H1 (cell line): ENCODE results near the gene F7. TPM values are rescaled to one million over a fixed set of nuclear protein-coding genes. Genes with fewer than 3 reads are reported as not detected.

Source experiments
- CTCF ChIA-PET: fragments of 300-600 bp; sonication (Branson Sonifier 250); formaldehyde crosslinking; loops from one replicate; lab custom pipeline; 2021; ENCODE audit not compliant: partially characterized antibody; lab: Charles Lee
- POLR2A ChIA-PET: fragments of 300-600 bp; sonication (Branson Sonifier 250); formaldehyde crosslinking; loops from one replicate; lab custom pipeline; 2021; ENCODE audit warnings: inconsistent platforms; ENCODE audit not compliant: partially characterized antibody; lab: Charles Lee
- DNase-seq, 2 experiments: peaks; one replicate each; pipeline versions ENCODE4 v3.0.0 to v3.0.0-alpha.2; 2010 to 2022; ENCODE audit warnings: low spot score in 2 of 2, low read depth in 1 of 2, mixed read lengths in 1 of 2
- FAIRE-seq: peaks from 2 replicates; lab custom pipeline; 2011; peaks lifted over from hg19 to GRCh38; lab: Jason Lieb, UNC
- H2AFZ ChIP-seq: 2 replicates; pipeline ENCODE4 v1.8.1; 2012; ENCODE audit warnings: low read length, inconsistent platforms
- H2AK5ac ChIP-seq: 2 replicates; pipeline ENCODE4 v1.6.1; 2013; ENCODE audit warnings: low read depth, low read length
- H2BK120ac ChIP-seq: replicated peaks from 2 replicates; pipeline ENCODE3; 2013; ENCODE audit warnings: low read depth, low read length, inconsistent platforms
- H2BK12ac ChIP-seq: 2 replicates; pipeline ENCODE4 v1.6.1; 2013; ENCODE audit warnings: low read depth, low read length
- H2BK15ac ChIP-seq: 2 replicates; pipeline ENCODE4 v1.6.1; 2013; ENCODE audit warnings: low read length
- H2BK20ac ChIP-seq: 2 replicates; pipeline ENCODE4 v1.6.1; 2013; ENCODE audit warnings: low read length
- H2BK5ac ChIP-seq: 2 replicates; pipeline ENCODE4 v1.6.1; 2013; ENCODE audit warnings: low read depth, low read length
- H3K14ac ChIP-seq: 2 replicates; pipeline ENCODE4 v1.6.1; 2013; ENCODE audit warnings: inconsistent platforms; ENCODE audit not compliant: insufficient read length
- H3K18ac ChIP-seq: 2 replicates; pipeline ENCODE4 v1.6.1; 2013; ENCODE audit warnings: low read length; ENCODE audit errors: extremely low read depth
- H3K23ac ChIP-seq: 2 replicates; pipeline ENCODE4 v1.6.1; 2013; ENCODE audit warnings: inconsistent platforms; ENCODE audit not compliant: insufficient read length
- H3K23me2 ChIP-seq: 2 replicates; pipeline ENCODE4 v1.6.1; 2013; ENCODE audit warnings: low read depth, low read length
- H3K27ac ChIP-seq: 2 replicates; pipeline ENCODE4 v1.6.1; 2011; ENCODE audit warnings: low read depth, low read length, inconsistent platforms
- H3K27me3 ChIP-seq, 4 experiments: replicated peaks in 1 of 4; 1 replicate in 1 of 4; 2 replicates in 3 of 4; pipeline versions ENCODE4 v1.6.1 to v1.8.1; 2011 to 2013; ENCODE audit warnings: low read length in 3 of 4, mild to moderate bottlenecking in 3 of 4, inconsistent platforms in 2 of 4, mixed read lengths in 2 of 4, moderate library complexity in 1 of 4; ENCODE audit not compliant: control insufficient read depth in 3 of 4, insufficient read depth in 3 of 4; ENCODE audit errors: extremely low read depth in 1 of 4
- H3K36me3 ChIP-seq, 4 experiments: 2 replicates each; pipeline versions ENCODE4 v1.6.1 to v1.8.1; 2011 to 2013; ENCODE audit warnings: mild to moderate bottlenecking in 4 of 4, low read length in 3 of 4, moderate library complexity in 2 of 4, control low read depth in 1 of 4, inconsistent platforms in 1 of 4; ENCODE audit not compliant: insufficient read depth in 4 of 4, control insufficient read depth in 2 of 4
- H3K4ac ChIP-seq: replicated peaks from 2 replicates; pipeline ENCODE3; 2013; ENCODE audit warnings: low read length, low read depth, mixed read lengths, inconsistent platforms; ENCODE audit not compliant: insufficient read length
- H3K4me1 ChIP-seq, 4 experiments: replicated peaks in 1 of 4; 1 replicate in 1 of 4; 2 replicates in 3 of 4; pipeline versions ENCODE4 v1.6.1 to v1.8.1; 2011 to 2013; ENCODE audit warnings: low read length in 3 of 4, inconsistent platforms in 2 of 4, mixed read lengths in 1 of 4; ENCODE audit not compliant: insufficient read depth in 4 of 4, control insufficient read depth in 3 of 4
- H3K4me2 ChIP-seq, 2 experiments: 2 replicates each; pipeline versions ENCODE4 v1.6.1 to v1.8.1; 2011 to 2013; ENCODE audit warnings: low read depth in 2 of 2, low read length in 2 of 2, control low read depth in 1 of 2, inconsistent platforms in 1 of 2, mild to moderate bottlenecking in 1 of 2; ENCODE audit not compliant: insufficient read depth in 1 of 2
- H3K4me3 ChIP-seq, 4 experiments: fragments of 200-600, 300-600 bp in 1 of 4; sonication (generic), shearing (Covaris generic), sonication (Bioruptor Twin) in 1 of 4; 2 replicates each; pipeline versions ENCODE4 v1.5.1 to v1.8.1; 2011 to 2016; ENCODE audit warnings: low read length in 4 of 4, low read depth in 3 of 4, control low read depth in 2 of 4, inconsistent platforms in 2 of 4, mild to moderate bottlenecking in 2 of 4, mixed read lengths in 1 of 4, moderate library complexity in 1 of 4; ENCODE audit not compliant: insufficient read depth in 2 of 4; ENCODE audit errors: extremely low read depth in 1 of 4
- H3K56ac ChIP-seq: replicated peaks from 2 replicates; pipeline ENCODE3; 2013; ENCODE audit warnings: low read depth, mild to moderate bottlenecking, mixed read lengths, low read length, inconsistent platforms; ENCODE audit not compliant: insufficient read length
- H3K79me1 ChIP-seq: 2 replicates; pipeline ENCODE4 v1.6.1; 2013; ENCODE audit warnings: low read depth, low read length, control low read depth
- H3K79me2 ChIP-seq, 2 experiments: 2 replicates each; pipeline versions ENCODE4 v1.6.1 to v1.8.1; 2012 to 2013; ENCODE audit warnings: low read length in 2 of 2, mild to moderate bottlenecking in 2 of 2, inconsistent platforms in 1 of 2; ENCODE audit not compliant: insufficient read depth in 2 of 2, control insufficient read depth in 1 of 2
- H3K9ac ChIP-seq, 4 experiments: replicated peaks in 1 of 4; 1 replicate in 1 of 4; 2 replicates in 3 of 4; pipeline versions ENCODE4 v1.6.1 to v1.8.1; 2011 to 2013; ENCODE audit warnings: low read depth in 3 of 4, low read length in 3 of 4, control low read depth in 2 of 4, mild to moderate bottlenecking in 2 of 4, moderate library complexity in 2 of 4, inconsistent platforms in 1 of 4; ENCODE audit errors: extremely low read depth in 1 of 4
- H3K9me3 ChIP-seq, 2 experiments: 2 replicates each; pipeline versions ENCODE4 v1.6.1 to v1.8.1; 2012 to 2013; ENCODE audit warnings: mild to moderate bottlenecking in 2 of 2, moderate library complexity in 2 of 2, control low read depth in 1 of 2, inconsistent platforms in 1 of 2, low read depth in 1 of 2, low read length in 1 of 2, mixed read lengths in 1 of 2; ENCODE audit not compliant: insufficient read depth in 2 of 2
- H4K20me1 ChIP-seq, 2 experiments: replicated peaks in 1 of 2; 2 replicates each; pipeline versions ENCODE3 to v1.8.1; 2011 to 2013; ENCODE audit warnings: inconsistent platforms in 2 of 2, low read length in 2 of 2, mild to moderate bottlenecking in 1 of 2; ENCODE audit not compliant: insufficient read depth in 2 of 2, control insufficient read depth in 1 of 2
- H4K5ac ChIP-seq: 2 replicates; pipeline ENCODE4 v1.6.1; 2013; ENCODE audit warnings: low read length, low read depth, mixed read lengths, inconsistent platforms; ENCODE audit not compliant: insufficient read length
- H4K8ac ChIP-seq: 2 replicates; pipeline ENCODE4 v1.8.0; 2013; ENCODE audit warnings: mild to moderate bottlenecking, moderate library complexity, low read length, inconsistent platforms; ENCODE audit not compliant: insufficient read depth; ENCODE audit errors: extremely low read depth
- H4K91ac ChIP-seq: replicated peaks from 2 replicates; pipeline ENCODE3; 2013; ENCODE audit warnings: low read length, mixed read lengths, inconsistent platforms; ENCODE audit not compliant: insufficient read length
- BRCA1 ChIP-seq: IDR thresholded peaks from 2 replicates; pipeline ENCODE4 v1.6.1; 2012; ENCODE audit warnings: low read depth, low read length, improper control_type of control experiment
- CREB1 ChIP-seq: IDR thresholded peaks from 2 replicates; pipeline ENCODE4 v1.6.1; 2012; ENCODE audit warnings: inconsistent platforms
- POU5F1 ChIP-seq: IDR thresholded peaks from 2 replicates; pipeline ENCODE4 v1.6.1; 2011; ENCODE audit warnings: low read depth, mild to moderate bottlenecking, low read length, moderate library complexity
- RNF2 ChIP-seq: fragments of 200-900, 300-1000 bp; sonication (generic); IDR thresholded peaks from 2 replicates; pipeline ENCODE4 v1.7.1; 2016; ENCODE audit warnings: borderline replicate concordance, low read depth, mild to moderate bottlenecking, antibody characterized with exemption, low read length; ENCODE audit not compliant: poor library complexity, severe bottlenecking; ENCODE audit errors: missing control alignments
- SIN3A ChIP-seq, 2 experiments: IDR thresholded peaks in 1 of 2; conservative IDR thresholded peaks in 1 of 2; 2 replicates each; pipeline ENCODE4 v1.6.1; 2011 to 2012; ENCODE audit warnings: low read length in 2 of 2, improper control_type of control experiment in 1 of 2, low read depth in 1 of 2, mild to moderate bottlenecking in 1 of 2
- SIRT6 ChIP-seq: IDR thresholded peaks from one replicate; pipeline ENCODE4 v1.7.1; 2012; ENCODE audit warnings: low read length, inconsistent platforms
- WGBS, 2 experiments: shearing (Covaris generic) in 1 of 2; methylation state at CpG; one replicate each; pipeline versions ENCODE4 v1.1.6 to v1.1.7; 2013 to 2015; ENCODE audit warnings: low lambda C conversion rate in 2 of 2, mixed read lengths in 2 of 2, inconsistent platforms in 1 of 2, low coverage in 1 of 2, missing lambda C conversion rate in 1 of 2; ENCODE audit not compliant: insufficient replicate concordance in 2 of 2, insufficient coverage in 1 of 2, insufficient read length in 1 of 2; ENCODE audit errors: extremely low coverage in 1 of 2, missing lambda C conversion rate in 1 of 2; 5-methylcytosine and 5-hydroxymethylcytosine counted together
- polyA plus RNA-seq, 7 experiments: library from polyadenylated mRNA; depleted of rRNA in 3 of 7; stranded (reverse) in 5 of 7; unstranded in 2 of 7; fragments of >200 nt in 5 of 7; fragments of 200-250 nt in 2 of 7; gene quantifications; 1 replicate in 5 of 7; 2 replicates in 1 of 7; 4 replicates in 1 of 7; pipeline versions ENCODE4 v1.2.1 to v1.2.3, GENCODE V29; 2011 to 2013; ENCODE audit warnings: missing spikeins in 2 of 7, mixed read lengths in 2 of 7
- total RNA-seq: library from RNA; stranded (reverse); fragmentation: NEBNext Ultra II Directional; extraction: Animal tissue kit (Norgen Biotek cat#: 25700); gene quantifications from 2 replicates; pipeline ENCODE4 v1.2.1, GENCODE V29; 2021

Gene F7
- total and polyA plus RNA-seq, 2 of the 8 experiments (the other 6 are each of a cell fraction or from before 2014, with no cell fraction given): 0.43 to 0.98 TPM

DNA sequence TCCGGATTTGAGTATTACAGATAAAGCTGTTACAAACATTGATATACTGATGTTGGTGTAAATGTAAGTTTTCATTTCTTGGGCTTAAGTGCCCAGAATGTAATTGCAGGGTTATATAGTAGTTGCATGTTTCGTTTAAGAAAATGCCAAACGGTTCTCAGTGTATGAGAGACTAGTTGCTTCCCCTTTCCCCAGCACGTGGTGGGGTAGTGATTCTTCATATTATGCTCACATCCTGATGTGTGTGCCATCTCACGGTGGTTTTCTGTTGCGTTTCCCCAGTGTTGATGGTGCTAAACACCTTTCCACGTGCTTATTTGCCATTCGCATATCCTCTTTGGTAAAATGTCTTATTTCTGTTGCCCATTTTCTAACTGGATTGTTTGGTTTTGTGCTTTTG lies 34.7 kb upstream of the F7 start:
- H3K27ac ChIP-seq: no peak overlapping the region
- H2BK20ac ChIP-seq: no peak overlapping the region
- no peak overlapping the region for H4K5ac ChIP-seq
- no peak overlapping the region for H3K9ac ChIP-seq
- H4K91ac ChIP-seq: no peak overlapping the region
- H3K79me1 ChIP-seq: no peaks in the 10 kb centered on the region
- H4K20me1 ChIP-seq: no peaks in the 10 kb centered on the region
- no peak overlapping the region for H3K4me2 ChIP-seq
- FAIRE-seq (no peak), DNase-seq (no peak)
- CTCF ChIA-PET: interaction anchor here (1.6 to 2.3 kb wide), 3 partner anchors 10 to 27 kb away, joined by 4 to 13 read pairs (median 5); no protein-coding TSS in a partner anchor
- H2BK5ac ChIP-seq: no peak overlapping the region
- H3K23ac ChIP-seq: no peak overlapping the region
- POLR2A ChIA-PET: interaction anchor here (0.9 kb wide), 1 partner anchor 10 kb away, joined by 3 read pairs; no protein-coding TSS in a partner anchor
- no peaks in the 10 kb centered on the region; a peak in 3 of 8 replicates for H3K36me3 ChIP-seq
- peaks cover 0 to 6% (median 0%) of the 10 kb centered on the region in 4 experiments; a peak in 2 of 7 replicates for H3K4me1 ChIP-seq
- H3K23me2 ChIP-seq: no peaks in the 10 kb centered on the region
- H2BK15ac ChIP-seq: no peak overlapping the region
- no peak overlapping the region for H2AK5ac ChIP-seq
- no peak overlapping the region for H2AFZ ChIP-seq
- no peak overlapping the region for H3K4ac ChIP-seq
- no peaks in the 10 kb centered on the region for H3K79me2 ChIP-seq
- no peak overlapping the region for H3K14ac ChIP-seq
- no peak overlapping the region for H3K4me3 ChIP-seq
- WGBS, 2 experiments: 93% methylated on average over 8 of the region's 8 CpGs; no CpG with 5 or more reads in 1 of the 2 experiments
- H2BK12ac ChIP-seq: no peak overlapping the region
- H4K8ac ChIP-seq: no peak overlapping the region
- no peak overlapping the region for H2BK120ac ChIP-seq
- H3K18ac ChIP-seq: no peak overlapping the region
- no peaks in the 10 kb centered on the region for H3K9me3 ChIP-seq
- no peak overlapping the region for H3K56ac ChIP-seq
- H3K27me3 ChIP-seq: no peaks in the 10 kb centered on the region
- TF ChIP-seq SIN3A (conservative IDR thresholded peaks at IDR 0.05 in 1 of 2, IDR thresholded peaks at IDR 0.05 in 1 of 2; ENCODE audit: low read depth in 1 of 2, low read length in 2 of 2) (no peak), SIRT6 (no peak), RNF2 (no peak), CREB1 (no peak), POU5F1 (no peak), BRCA1 (no peak)
